NT2/D1 (cell line): ENCODE results near the gene GALNT6.

Experiments used
- DNase-seq: peaks from one replicate; pipeline ENCODE4 v3.0.0-alpha.2; 2011; ENCODE audit warnings: low read depth, low spot score
- H3K27me3 ChIP-seq: 2 replicates; pipeline ENCODE4 v1.6.0; 2011; ENCODE audit warnings: mild to moderate bottlenecking; ENCODE audit not compliant: insufficient read length, insufficient read depth
- H3K36me3 ChIP-seq: 2 replicates; pipeline ENCODE4 v1.6.1; 2011; ENCODE audit warnings: mild to moderate bottlenecking, low read length, mixed read lengths; ENCODE audit not compliant: insufficient read depth, insufficient read length
- H3K4me1 ChIP-seq: 2 replicates; pipeline ENCODE4 v1.5.1; 2011; ENCODE audit not compliant: insufficient read depth, insufficient read length
- H3K4me3 ChIP-seq: 2 replicates; pipeline ENCODE4 v1.5.1; 2011; ENCODE audit warnings: low read depth; ENCODE audit not compliant: insufficient read length
- H3K9ac ChIP-seq: 2 replicates; pipeline ENCODE4 v1.6.0; 2011; ENCODE audit warnings: low read depth; ENCODE audit not compliant: insufficient read length
- H3K9me3 ChIP-seq: 2 replicates; pipeline ENCODE4 v1.5.1; 2011; ENCODE audit warnings: mild to moderate bottlenecking, low read length; ENCODE audit not compliant: insufficient read depth
- SUZ12 ChIP-seq: IDR thresholded peaks from 2 replicates; pipeline ENCODE4 v1.6.1; 2011; ENCODE audit not compliant: insufficient read length, insufficient read depth; ENCODE audit errors: extremely low read depth
- YY1 ChIP-seq: IDR thresholded peaks from 2 replicates; pipeline ENCODE4 v1.6.1; 2011; ENCODE audit not compliant: insufficient read length, insufficient read depth
- ZNF274 ChIP-seq: IDR thresholded peaks from 2 replicates; pipeline ENCODE4 v1.6.1; 2011; ENCODE audit warnings: mild to moderate bottlenecking, low read depth, low read length

Gene GALNT6

DNA sequence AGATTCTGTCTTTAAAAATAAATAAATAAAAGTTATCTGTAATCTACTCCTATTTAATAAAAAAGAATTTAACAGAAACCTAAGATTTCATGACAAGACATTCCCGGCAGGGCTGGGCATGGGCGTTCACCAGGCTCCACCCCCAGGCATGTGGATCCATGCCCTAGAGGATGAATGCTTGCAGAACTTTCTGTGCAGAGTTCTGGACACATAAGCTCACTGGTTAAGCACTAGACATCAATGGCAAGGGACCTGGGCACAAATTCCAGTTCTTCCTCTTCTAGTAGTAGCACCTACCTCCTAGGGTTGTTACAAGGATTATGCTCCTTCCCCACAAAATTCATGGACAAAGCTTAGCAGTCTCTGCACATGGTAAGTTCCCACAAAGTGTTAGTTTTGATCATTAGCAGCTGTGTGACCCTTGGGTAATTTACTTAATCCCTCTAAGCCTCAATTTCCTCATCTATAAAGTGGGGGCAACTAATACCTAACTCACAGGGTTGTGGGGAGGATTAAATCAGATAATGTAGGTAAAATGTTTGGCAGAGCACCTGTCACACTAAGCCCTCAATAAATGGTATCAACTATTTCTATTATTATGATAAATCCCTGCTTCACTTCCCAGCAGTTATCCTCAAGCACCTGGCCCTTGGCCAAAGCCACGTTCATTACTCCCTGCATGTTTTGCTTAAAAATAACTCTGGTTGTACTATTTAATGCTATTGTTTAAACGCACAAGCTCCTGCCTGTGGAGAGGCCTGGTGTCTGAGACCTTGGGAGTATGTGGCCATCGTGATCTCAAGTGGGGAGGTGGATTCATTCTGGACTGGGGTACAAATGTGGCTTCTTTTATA lies 9.8 kb downstream of the GALNT6 start:
- no peak overlapping the region for H3K4me3 ChIP-seq
- H3K4me1 ChIP-seq = peaks cover 1% of the 10 kb centered on the region
- H3K36me3 ChIP-seq = peaks cover 76% of the 10 kb centered on the region
- no peaks in the 10 kb centered on the region for H3K9me3 ChIP-seq
- H3K27me3 ChIP-seq = no peaks in the 10 kb centered on the region
- no peak for DNase-seq
- TF ChIP-seq SUZ12 (no peak), ZNF274 (no peak), YY1 (no peak)
- no peak overlapping the region for H3K9ac ChIP-seq

DNA sequence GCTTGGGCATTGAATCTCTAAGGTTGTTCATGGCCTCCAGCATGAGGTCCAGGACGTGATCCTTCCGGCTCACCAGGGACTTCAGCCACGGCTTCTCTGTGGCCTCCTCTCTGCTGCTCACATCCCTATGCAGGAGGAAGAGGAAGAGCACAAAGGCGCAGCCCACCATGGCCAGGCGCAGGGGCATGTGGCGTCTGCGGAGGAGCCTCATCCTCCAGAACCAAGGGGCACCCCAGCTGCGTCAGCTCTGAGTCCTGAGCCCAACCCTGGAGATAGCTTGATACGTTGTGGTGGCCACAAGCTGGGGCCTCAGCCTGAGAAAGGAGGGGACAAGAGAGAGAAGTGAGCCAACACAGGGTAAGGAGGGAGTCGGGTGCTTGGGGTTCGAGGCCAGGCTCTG lies 11.6 kb downstream of the GALNT6 start:
- no peak for TF ChIP-seq SUZ12
- H3K36me3 ChIP-seq = peaks cover 85% of the 10 kb centered on the region
- H3K4me3 ChIP-seq = no peak overlapping the region
- no peaks in the 10 kb centered on the region for H3K27me3 ChIP-seq
- H3K9ac ChIP-seq = no peak overlapping the region
- no peaks in the 10 kb centered on the region for H3K4me1 ChIP-seq
- DNase-seq = no peak
- no peaks in the 10 kb centered on the region for H3K9me3 ChIP-seq

DNA sequence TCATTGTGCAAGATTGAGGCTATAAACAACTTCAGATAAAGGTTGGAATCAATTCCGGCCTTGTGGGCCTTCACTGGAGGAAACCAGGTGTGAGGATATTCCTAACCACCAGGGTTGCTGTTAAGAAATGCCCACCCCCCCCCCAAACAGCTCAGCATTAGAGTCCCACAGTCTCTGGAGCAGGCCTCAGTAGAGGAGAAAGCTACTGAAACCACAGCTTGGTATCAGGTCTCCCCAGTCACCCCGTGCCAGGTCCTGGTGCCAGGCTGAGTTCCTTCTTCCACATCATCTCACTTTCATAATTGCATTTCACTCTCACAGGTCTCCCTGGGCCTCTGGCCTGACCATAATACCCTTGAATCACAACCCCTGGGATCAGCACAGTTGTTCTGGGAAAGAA lies 12.5 kb downstream of the GALNT6 start:
- TF ChIP-seq SUZ12 (no peak), ZNF274 (no peak), YY1 (no peak)
- H3K27me3 ChIP-seq = no peaks in the 10 kb centered on the region
- H3K9ac ChIP-seq = no peak overlapping the region
- H3K36me3 ChIP-seq = peaks cover 91% of the 10 kb centered on the region
- no peak for DNase-seq
- H3K4me3 ChIP-seq = no peak overlapping the region
- no peaks in the 10 kb centered on the region for H3K4me1 ChIP-seq
- H3K9me3 ChIP-seq = no peaks in the 10 kb centered on the region

DNA sequence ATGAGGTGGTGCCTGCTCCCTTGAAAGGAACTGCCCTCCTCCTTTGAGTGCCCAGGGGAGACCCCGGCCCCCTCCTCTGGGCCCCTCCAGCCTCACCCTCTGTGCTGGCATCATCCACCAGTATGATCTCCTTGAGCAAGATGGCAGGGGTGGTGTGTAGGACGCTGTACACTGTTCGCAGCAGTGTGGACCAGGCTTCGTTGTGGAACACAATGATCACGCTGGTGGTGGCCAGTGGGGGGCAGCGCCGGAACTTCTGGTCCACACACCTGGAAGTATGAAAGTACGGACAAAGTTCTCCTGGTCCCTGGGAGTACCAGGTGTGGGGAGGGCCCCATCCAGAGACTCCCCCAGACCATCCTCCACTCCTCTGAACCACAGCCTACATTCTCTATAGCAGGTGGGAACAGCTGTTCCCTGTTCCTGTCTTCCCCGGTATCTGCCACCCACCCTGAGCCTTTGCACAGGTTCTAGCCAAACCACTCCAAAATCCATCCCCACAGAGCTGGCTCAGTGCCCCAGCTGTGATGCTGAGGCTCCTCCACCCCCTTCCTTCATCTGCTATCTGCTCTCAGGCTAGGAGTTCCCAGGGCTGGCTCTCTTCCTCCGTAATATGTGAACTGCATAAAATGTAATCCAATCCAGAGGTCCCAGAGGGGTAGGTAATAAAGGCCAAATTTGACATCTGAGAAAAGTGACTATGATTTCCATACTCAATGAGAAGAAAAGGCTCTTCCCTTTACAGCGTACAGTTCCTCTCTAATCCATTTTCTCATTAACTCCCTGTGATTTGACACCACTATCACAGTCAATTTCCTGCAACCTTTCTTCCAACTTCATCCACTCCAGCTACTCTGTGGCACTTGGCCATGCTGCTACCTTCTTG lies 13.9 kb downstream of the GALNT6 start:
- H3K36me3 ChIP-seq = peaks cover 92% of the 10 kb centered on the region
- H3K27me3 ChIP-seq = no peaks in the 10 kb centered on the region
- H3K4me1 ChIP-seq = peaks cover 2% of the 10 kb centered on the region
- no peak for DNase-seq
- no peaks in the 10 kb centered on the region for H3K9me3 ChIP-seq
- H3K9ac ChIP-seq = no peak overlapping the region
- TF ChIP-seq YY1 (no peak), SUZ12 (no peak), ZNF274 (no peak)
- H3K4me3 ChIP-seq = no peak overlapping the region

DNA sequence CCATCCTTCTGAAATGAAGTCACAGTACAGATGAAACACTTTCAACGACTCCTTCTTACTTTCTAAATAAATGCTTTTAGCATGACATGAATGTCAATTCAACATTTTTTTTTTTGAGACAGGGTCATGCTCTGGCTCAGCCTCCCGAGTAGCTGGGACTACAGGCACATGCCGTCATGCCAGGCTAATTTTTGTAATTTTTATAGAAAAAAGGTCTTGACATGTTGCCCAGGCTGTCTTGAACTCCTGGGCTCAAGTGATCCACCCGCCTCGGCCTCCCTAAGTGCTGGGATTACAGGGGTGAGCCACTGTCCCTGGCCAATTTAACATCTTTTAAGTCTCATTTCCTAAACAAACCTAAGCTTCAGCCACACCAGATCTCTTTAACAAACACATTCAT lies 16.4 kb downstream of the GALNT6 start:
- TF ChIP-seq ZNF274 (no peak), YY1 (no peak), SUZ12 (no peak)
- Histone ChIP-seq H3K4me3 (no peak overlapping the region), H3K4me1 (peaks cover 2% of the 10 kb centered on the region), H3K27me3 (no peaks in the 10 kb centered on the region), H3K36me3 (peaks cover 77% of the 10 kb centered on the region), H3K9me3 (no peaks in the 10 kb centered on the region), H3K9ac (no peak overlapping the region)
- no peak for DNase-seq

DNA sequence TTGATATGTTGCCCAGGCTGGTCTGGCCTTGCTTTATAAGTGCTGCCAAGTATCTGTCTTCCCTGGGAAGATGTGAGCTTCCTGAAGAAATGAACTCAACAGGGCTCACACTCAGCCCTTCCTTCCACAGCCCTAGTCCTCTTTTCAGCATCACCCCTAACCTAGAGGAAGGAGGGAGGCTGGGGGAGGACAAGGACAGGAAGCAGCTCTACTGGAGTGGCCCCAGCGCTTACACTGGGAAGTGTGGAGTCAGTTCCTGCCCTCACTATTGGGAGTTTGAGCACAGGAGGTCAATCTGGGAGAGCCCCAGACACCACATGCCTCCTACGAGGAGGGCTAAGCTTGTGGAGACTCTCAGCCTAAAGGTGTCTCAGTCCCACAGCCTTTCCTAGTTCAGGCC lies 16.8 kb downstream of the GALNT6 start:
- DNase-seq = no peak
- peaks cover 77% of the 10 kb centered on the region for H3K36me3 ChIP-seq

DNA sequence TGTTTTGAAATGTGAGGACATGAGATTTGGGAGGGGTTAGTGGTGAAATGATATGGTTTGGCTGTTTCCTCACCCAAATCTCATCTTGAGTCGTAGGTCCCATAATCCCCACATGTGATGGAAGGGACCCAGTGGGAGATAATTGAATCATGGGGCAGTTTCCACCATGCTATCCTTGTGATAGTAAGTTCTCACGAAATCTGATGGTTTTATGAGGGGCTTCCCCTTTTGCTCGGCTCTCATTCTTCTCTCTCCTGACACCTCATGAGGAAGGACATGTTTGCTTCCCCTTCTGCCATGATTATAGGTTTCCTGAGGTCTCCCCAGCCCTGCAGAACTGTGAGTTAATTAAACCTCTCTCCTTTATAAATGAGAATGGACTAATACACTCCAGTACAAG lies 18.0 kb downstream of the GALNT6 start:
- TF ChIP-seq SUZ12 (no peak), ZNF274 (no peak), YY1 (no peak)
- H3K27me3 ChIP-seq = no peaks in the 10 kb centered on the region
- H3K9me3 ChIP-seq = no peaks in the 10 kb centered on the region
- no peak for DNase-seq
- no peak overlapping the region for H3K9ac ChIP-seq
- no peak overlapping the region for H3K4me3 ChIP-seq
- H3K4me1 ChIP-seq = peaks cover 11% of the 10 kb centered on the region
- peaks cover 70% of the 10 kb centered on the region for H3K36me3 ChIP-seq

More for the DNA sequence above, 16.8 kb downstream of the GALNT6 start:
- Histone ChIP-seq H3K9me3 (no peaks in the 10 kb centered on the region), H3K9ac (no peak overlapping the region), H3K4me1 (peaks cover 3% of the 10 kb centered on the region), H3K4me3 (no peak overlapping the region), H3K27me3 (no peaks in the 10 kb centered on the region)
- TF ChIP-seq YY1 = no peak
- no peak for TF ChIP-seq ZNF274
- TF ChIP-seq SUZ12 = no peak
